Measurements from ENCODE around the gene USP6NL. TPM values are rescaled to one million over a fixed set of nuclear protein-coding genes. Genes with fewer than 3 reads are reported as not detected.

The USP6NL gene
- total and polyA plus RNA-seq, 2 of the 13 experiments (the other 11 are each of a cell fraction or from before 2014, with no cell fraction given): 10.5 to 22.9 TPM

DNA sequence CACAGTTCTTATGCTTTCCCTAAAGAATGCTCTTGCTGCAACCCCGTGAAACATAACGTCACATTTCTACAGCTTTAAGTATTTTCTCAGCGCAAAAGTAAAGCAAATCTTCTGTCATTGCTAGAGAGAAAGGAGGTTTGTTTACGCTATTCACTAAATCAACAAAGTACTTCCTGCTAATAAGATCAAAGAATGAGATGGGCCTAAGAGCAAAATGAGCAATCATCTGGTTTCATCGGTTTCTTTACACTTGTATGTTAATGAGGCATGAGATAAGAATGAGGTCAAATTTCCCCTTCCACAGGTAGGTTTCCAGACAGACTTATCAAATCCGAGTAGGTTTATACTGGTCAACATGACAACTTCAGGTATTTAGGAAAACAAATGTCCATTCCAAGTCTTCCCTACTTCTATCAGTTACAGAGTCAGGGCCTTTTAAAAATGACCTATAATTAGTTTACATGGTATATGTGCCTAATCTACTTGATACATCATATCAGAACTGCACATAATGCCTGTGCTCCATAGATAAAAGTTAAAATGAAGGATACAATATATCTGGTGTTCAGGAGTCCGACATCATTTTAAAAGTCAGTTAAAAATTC, 8.4 kb downstream of the USP6NL start (continued):
- TF ChIP-seq MTERF4 (CRISPR knock-in tag; IDR thresholded peaks at IDR 0.05): no peak
- no peak for TF ChIP-seq MBD4 (IDR thresholded peaks at IDR 0.05; ENCODE audit: borderline replicate concordance, low read length)
- TF ChIP-seq HMGA1 (CRISPR knock-in tag; conservative IDR thresholded peaks at IDR 0.05): no peak
- peak; percentile 83 for TF ChIP-seq ZHX2 (IDR thresholded peaks at IDR 0.05; ENCODE audit: low read depth)
- no peak for TF ChIP-seq ZHX2 (CRISPR knock-in tag; IDR thresholded peaks at IDR 0.05; ENCODE audit: borderline replicate concordance)
- no peak for TF ChIP-seq TCF12 (IDR thresholded peaks at IDR 0.05)
- TF ChIP-seq TCF12 (CRISPR knock-in tag; IDR thresholded peaks at IDR 0.05): 0 out of 2 replicates have a peak, but pooled peaks have one; percentile 62
- TF ChIP-seq ZNF354B (CRISPR knock-in tag; IDR thresholded peaks at IDR 0.05): no peak
- TF ChIP-seq SMAD9 (CRISPR knock-in tag; IDR thresholded peaks at IDR 0.05): no peak
- peak; percentile 91 for TF ChIP-seq FOXP1 (IDR thresholded peaks at IDR 0.05)
- TF ChIP-seq FOXP1 (CRISPR knock-in tag; IDR thresholded peaks at IDR 0.05): peak; percentile 97
- peak; percentile 35; the same call in 1 of the 2 replicates for TF ChIP-seq ZNF335 (CRISPR knock-in tag; IDR thresholded peaks at IDR 0.05)
- no peak for TF ChIP-seq MAFK (conservative IDR thresholded peaks at IDR 0.05 in 1 of 2, IDR thresholded peaks at IDR 0.05 in 1 of 2; ENCODE audit: low read length in 2 of 2)
- TF ChIP-seq ZMYM4 (CRISPR knock-in tag; IDR thresholded peaks at IDR 0.05): peak; percentile 50; the same call in 1 of the 2 replicates
- TF ChIP-seq TAF1 (CRISPR knock-in tag; IDR thresholded peaks at IDR 0.05): no peak
- peak; percentile 28; the same call in 1 of the 2 replicates for TF ChIP-seq ZNF652 (CRISPR knock-in tag; IDR thresholded peaks at IDR 0.05; ENCODE audit: borderline replicate concordance, low read depth)
- TF ChIP-seq ZFX (CRISPR knock-in tag; IDR thresholded peaks at IDR 0.05; ENCODE audit: low read depth): no peak; the same call in 1 of the 2 replicates
- TF ChIP-seq PRDM15 (CRISPR knock-in tag; IDR thresholded peaks at IDR 0.05): no peak
- TF ChIP-seq ZNF737 (CRISPR knock-in tag; IDR thresholded peaks at IDR 0.05; ENCODE audit: borderline replicate concordance): no peak
- no peak for TF ChIP-seq KDM4B (CRISPR knock-in tag; IDR thresholded peaks at IDR 0.05)
- peak; percentile 98 for TF ChIP-seq MIXL1 (CRISPR knock-in tag; IDR thresholded peaks at IDR 0.05)

Measured in HepG2 (cell line).